BLaER1 (cell line): ENCODE measurements around the gene BLMH.
A peak's percentile ranks its signal among the peaks of the same experiment; 100 is the strongest.

Experiments used
- H3K27ac ChIP-seq: shearing (Covaris generic); formaldehyde crosslinking; 2 replicates; pipeline ENCODE4 v1.8.1; 2022
- H3K27me3 ChIP-seq: shearing (Covaris generic); formaldehyde crosslinking; 2 replicates; pipeline ENCODE4 v1.8.1; 2022
- H3K36me3 ChIP-seq: shearing (Covaris generic); formaldehyde crosslinking; 2 replicates; pipeline ENCODE4 v1.8.1; 2022
- H3K4me1 ChIP-seq: shearing (Covaris generic); formaldehyde crosslinking; 2 replicates; pipeline ENCODE4 v1.8.1; 2022
- H3K4me2 ChIP-seq: shearing (Covaris generic); formaldehyde crosslinking; 2 replicates; pipeline ENCODE4 v1.8.1; 2022
- H3K4me3 ChIP-seq: shearing (Covaris generic); formaldehyde crosslinking; 2 replicates; pipeline ENCODE4 v1.8.1; 2022
- H3K9ac ChIP-seq: shearing (Covaris generic); formaldehyde crosslinking; 2 replicates; pipeline ENCODE4 v1.8.1; 2022
- H3K9me3 ChIP-seq: shearing (Covaris generic); formaldehyde crosslinking; 2 replicates; pipeline ENCODE4 v1.8.1; 2022
- H4K20me1 ChIP-seq: shearing (Covaris generic); formaldehyde crosslinking; 2 replicates; pipeline ENCODE4 v1.8.1; 2022
- Cebpa-rat ChIP-seq: shearing (Covaris generic); IDR thresholded peaks from 2 replicates; pipeline ENCODE4 v1.8.1; 2022

The BLMH gene

GRCh38 chr17:30291543-30292285 is at the start of gene BLMH:
Gene BLMH (minus strand): TSS chr17:30291944. CDS start chr17:30291819, 125 bp downstream.
- TF ChIP-seq Cebpa-rat = no peak
- Histone ChIP-seq H3K9ac (peak within 1 kb of the TSS; percentile 90), H3K4me2 (peak within 1 kb of the TSS; percentile 91), H3K27ac (peak within 1 kb of the TSS; percentile 86), H3K9me3 (no peaks in the 10 kb centered on the region), H3K4me1 (peaks cover 16% of the 10 kb centered on the region), H3K4me3 (peak within 1 kb of the TSS; percentile 95), H4K20me1 (peaks cover 22% of the 10 kb centered on the region), H3K36me3 (peaks cover 31% of the 10 kb centered on the region), H3K27me3 (no peaks in the 10 kb centered on the region)

GRCh38 chr17:30340801-30341356 is 49.1 kb upstream of the BLMH start:
- H3K9ac ChIP-seq = no peak overlapping the region
- H3K4me2 ChIP-seq = no peak overlapping the region
- H3K4me1 ChIP-seq = peaks cover 13% of the 10 kb centered on the region

GRCh38 chr17:30339086-30339485 is 47.3 kb upstream of the BLMH start:
- Histone ChIP-seq H3K9ac (no peak overlapping the region), H3K4me1 (peaks cover 5% of the 10 kb centered on the region), H3K27me3 (no peaks in the 10 kb centered on the region), H3K9me3 (no peaks in the 10 kb centered on the region), H4K20me1 (no peaks in the 10 kb centered on the region), H3K27ac (no peak overlapping the region), H3K4me2 (no peak overlapping the region), H3K4me3 (no peak overlapping the region), H3K36me3 (no peaks in the 10 kb centered on the region)
- TF ChIP-seq Cebpa-rat = no peak

More at GRCh38 chr17:30340801-30341356, 49.1 kb upstream of the BLMH start:
- H3K27me3 ChIP-seq = no peaks in the 10 kb centered on the region
- H4K20me1 ChIP-seq = no peaks in the 10 kb centered on the region
- no peak overlapping the region for H3K4me3 ChIP-seq
- no peaks in the 10 kb centered on the region for H3K36me3 ChIP-seq
- no peak overlapping the region for H3K27ac ChIP-seq
- no peaks in the 10 kb centered on the region for H3K9me3 ChIP-seq
- TF ChIP-seq Cebpa-rat = no peak

- no peak overlapping the region for H3K9ac ChIP-seq
These were observed 45.8 kb upstream of the BLMH start for GRCh38 chr17:30337393-30337999.

GRCh38 chr17:30336369-30337171 is 44.8 kb upstream of the BLMH start:
- H3K4me3 ChIP-seq = no peak overlapping the region
- H3K9ac ChIP-seq = no peak overlapping the region
- H4K20me1 ChIP-seq = no peaks in the 10 kb centered on the region
- H3K4me1 ChIP-seq = peaks cover 18% of the 10 kb centered on the region
- H3K9me3 ChIP-seq = no peaks in the 10 kb centered on the region
- no peak for TF ChIP-seq Cebpa-rat
- H3K36me3 ChIP-seq = no peaks in the 10 kb centered on the region
- no peak overlapping the region for H3K4me2 ChIP-seq
- H3K27ac ChIP-seq = no peak overlapping the region
- H3K27me3 ChIP-seq = no peaks in the 10 kb centered on the region

More at GRCh38 chr17:30337393-30337999, 45.8 kb upstream of the BLMH start:
- no peaks in the 10 kb centered on the region for H3K27me3 ChIP-seq
- no peak for TF ChIP-seq Cebpa-rat
- no peak overlapping the region for H3K4me2 ChIP-seq
- H3K4me3 ChIP-seq = no peak overlapping the region
- no peaks in the 10 kb centered on the region for H4K20me1 ChIP-seq
- no peaks in the 10 kb centered on the region for H3K9me3 ChIP-seq
- H3K36me3 ChIP-seq = no peaks in the 10 kb centered on the region
- peaks cover 8% of the 10 kb centered on the region for H3K4me1 ChIP-seq
- no peak overlapping the region for H3K27ac ChIP-seq

- TF ChIP-seq Cebpa-rat = no peak
- Histone ChIP-seq H3K27me3 (no peaks in the 10 kb centered on the region), H3K27ac (no peak overlapping the region), H3K9ac (no peak overlapping the region), H3K4me2 (no peak overlapping the region), H4K20me1 (no peaks in the 10 kb centered on the region), H3K9me3 (no peaks in the 10 kb centered on the region), H3K4me1 (peaks cover 35% of the 10 kb centered on the region), H3K36me3 (no peaks in the 10 kb centered on the region), H3K4me3 (no peak overlapping the region)
These were observed 42.7 kb upstream of the BLMH start for GRCh38 chr17:30334421-30334820.

GRCh38 chr17:30333503-30334360 is 42.0 kb upstream of the BLMH start, which contains the start of gene TMIGD1:
Gene TMIGD1 (minus strand): TSS chr17:30334057. CDS start chr17:30332133, 1,924 bp downstream.
- H3K9me3 ChIP-seq = no peaks in the 10 kb centered on the region
- H3K4me1 ChIP-seq = peaks cover 35% of the 10 kb centered on the region
- H3K27me3 ChIP-seq = no peaks in the 10 kb centered on the region
- no peak within 1 kb of the TSS for H3K4me3 ChIP-seq
- no peaks in the 10 kb centered on the region for H3K36me3 ChIP-seq
- no peaks in the 10 kb centered on the region for H4K20me1 ChIP-seq
- TF ChIP-seq Cebpa-rat = no peak
- no peak within 1 kb of the TSS for H3K9ac ChIP-seq
- H3K4me2 ChIP-seq = peak within 1 kb of the TSS; percentile 72
- H3K27ac ChIP-seq = no peak within 1 kb of the TSS

GRCh38 chr17:30332057-30332542 is 40.4 kb upstream of the BLMH start:
- Histone ChIP-seq H3K4me3 (peak overlapping the region; percentile 32; the same call in 1 of the 2 replicates), H3K27me3 (no peaks in the 10 kb centered on the region), H3K9me3 (no peaks in the 10 kb centered on the region), H4K20me1 (no peaks in the 10 kb centered on the region), H3K9ac (no peak overlapping the region), H3K36me3 (no peaks in the 10 kb centered on the region), H3K4me2 (peak overlapping the region; percentile 72), H3K27ac (no peak overlapping the region), H3K4me1 (peaks cover 42% of the 10 kb centered on the region)
- TF ChIP-seq Cebpa-rat = no peak

GRCh38 chr17:30326809-30327208 is 35.1 kb upstream of the BLMH start:
- no peak overlapping the region for H3K9ac ChIP-seq
- no peak overlapping the region for H3K4me2 ChIP-seq
- no peak for TF ChIP-seq Cebpa-rat
- H3K27ac ChIP-seq = no peak overlapping the region
- no peaks in the 10 kb centered on the region for H3K27me3 ChIP-seq
- no peaks in the 10 kb centered on the region for H3K9me3 ChIP-seq
- H3K4me3 ChIP-seq = no peak overlapping the region
- no peaks in the 10 kb centered on the region for H4K20me1 ChIP-seq
- peaks cover 47% of the 10 kb centered on the region for H3K4me1 ChIP-seq
- no peaks in the 10 kb centered on the region for H3K36me3 ChIP-seq
